NCI-H2107 (cell line): ENCODE data around the gene F11R.
"Not testable (repeated sequence)": the region's sequence is repeated elsewhere in the genome, so short reads cannot be mapped to it uniquely, and the experiment has no call there.

Source experiments
- DNase-seq: peaks from one replicate; lab custom pipeline; 2025; lab: John Stamatoyannopoulos, UW

The F11R gene

GRCh38 chr1:160971618-160972056 lies 49.3 kb downstream of the F11R start:
- no peak for DNase-seq

- no peak for DNase-seq
These were observed 57.4 kb downstream of the F11R start for GRCh38 chr1:160963521-160963920.

GRCh38 chr1:160961419-160961818 lies 59.5 kb downstream of the F11R start:
- no peak for DNase-seq

GRCh38 chr1:160956966-160957365 lies 64.0 kb downstream of the F11R start:
- DNase-seq = no peak

- DNase-seq = no peak
These were observed 66.5 kb downstream of the F11R start, which contains the start of gene ITLN2 for GRCh38 chr1:160954158-160955104. Gene ITLN2 (minus strand): TSS chr1:160954809. CDS start chr1:160954741, 68 bp downstream.

GRCh38 chr1:160953030-160953429 lies 67.9 kb downstream of the F11R start:
- no peak for DNase-seq

- no peak for DNase-seq
These were observed 68.8 kb downstream of the F11R start for GRCh38 chr1:160952129-160952510.

- no peak for DNase-seq
These were observed 69.4 kb downstream of the F11R start for GRCh38 chr1:160951443-160952128.

GRCh38 chr1:160950657-160951056 lies 70.3 kb downstream of the F11R start:
- DNase-seq = no peak

- no peak for DNase-seq
These were observed 71.1 kb downstream of the F11R start for GRCh38 chr1:160949881-160950280.

GRCh38 chr1:160949216-160949880 lies 71.6 kb downstream of the F11R start:
- not testable (repeated sequence) for DNase-seq

GRCh38 chr1:160947174-160947759 lies 73.7 kb downstream of the F11R start:
- not testable (repeated sequence) for DNase-seq

GRCh38 chr1:160945881-160946280 lies 75.1 kb downstream of the F11R start:
- DNase-seq = not testable (repeated sequence)
